Muscle of leg (tissue), 11 donors: ENCODE measurements around the gene EDA. TPM values are rescaled to one million over a fixed set of nuclear protein-coding genes. Genes with fewer than 3 reads are reported as not detected.

Experiments used
- DNase-seq: peaks from one replicate; pipeline ENCODE4 v3.0.0; 2013
- H3K27ac ChIP-seq: one replicate; pipeline ENCODE4 v1.5.1; 2013; ENCODE audit warnings: mild to moderate bottlenecking, low read length, control low read depth
- H3K27me3 ChIP-seq: one replicate; pipeline ENCODE4 v1.6.1; 2013; ENCODE audit warnings: low read length; ENCODE audit not compliant: control insufficient read depth, insufficient read depth
- H3K36me3 ChIP-seq: one replicate; pipeline ENCODE4 v1.6.1; 2013; ENCODE audit warnings: low read length; ENCODE audit not compliant: control insufficient read depth, insufficient read depth
- H3K4me1 ChIP-seq: one replicate; pipeline ENCODE4 v1.6.1; 2013; ENCODE audit warnings: low read length; ENCODE audit not compliant: control insufficient read depth, insufficient read depth
- H3K4me3 ChIP-seq: one replicate; pipeline ENCODE4 v1.5.1; 2013; ENCODE audit warnings: low read length, control low read depth
- H3K9me3 ChIP-seq: replicated peaks from 2 replicates; pipeline ENCODE4 v1.6.1; 2013; ENCODE audit warnings: low read depth, low read length; ENCODE audit not compliant: control insufficient read depth
- WGBS: methylation state at CpG from one replicate; pipeline ENCODE4 v1.1.5; 2013; ENCODE audit warnings: missing lambda C conversion rate; ENCODE audit not compliant: insufficient coverage; 5-methylcytosine and 5-hydroxymethylcytosine counted together
- polyA plus RNA-seq, 8 donors: library from polyadenylated mRNA; unstranded; fragments of 120-200 nt; gene quantifications; one replicate each; pipeline versions ENCODE4 v1.2.1 to v1.2.3, GENCODE V29; 2013; ENCODE audit warnings: inconsistent platforms in 1 of 8, low replicate concordance in 1 of 8; ENCODE audit not compliant: insufficient read length in 8 of 8, insufficient read depth in 1 of 8
- total RNA-seq: library from RNA; stranded (reverse); fragments of 120-200 nt; gene quantifications from one replicate; pipeline ENCODE4 v1.2.4, GENCODE V29; 2013

The EDA gene
- total and polyA plus RNA-seq, 9 donors, result 12.3 to 29.5 (median 23.8) TPM

GRCh38 chrX:69718102-69718501 lies 102.2 kb downstream of the EDA start:
- no peaks in the 10 kb centered on the region for H3K36me3 ChIP-seq
- DNase-seq, result no peak
- H3K27me3 ChIP-seq, result peaks cover 2% of the 10 kb centered on the region
- peaks cover 24% of the 10 kb centered on the region for H3K9me3 ChIP-seq
- H3K27ac ChIP-seq, result no peak overlapping the region
- H3K4me3 ChIP-seq, result no peak overlapping the region
- no peaks in the 10 kb centered on the region for H3K4me1 ChIP-seq
- no CpG with 5 or more reads among the region's 1 CpG for WGBS

GRCh38 chrX:69724307-69724706 lies 108.4 kb downstream of the EDA start:
- Histone ChIP-seq H3K4me3 (no peak overlapping the region), H3K36me3 (no peaks in the 10 kb centered on the region), H3K27ac (no peak overlapping the region), H3K27me3 (peaks cover 5% of the 10 kb centered on the region), H3K4me1 (no peaks in the 10 kb centered on the region), H3K9me3 (peaks cover 8% of the 10 kb centered on the region)
- DNase-seq, result no peak
- no CpG with 5 or more reads among the region's 2 CpGs for WGBS

- no peak overlapping the region for H3K4me3 ChIP-seq
- H3K9me3 ChIP-seq, result peaks cover 11% of the 10 kb centered on the region
- no peaks in the 10 kb centered on the region for H3K4me1 ChIP-seq
- no peaks in the 10 kb centered on the region for H3K27me3 ChIP-seq
- no peaks in the 10 kb centered on the region for H3K36me3 ChIP-seq
- no peak overlapping the region for H3K27ac ChIP-seq
- no peak for DNase-seq
Measured at GRCh38 chrX:69740317-69740716, 124.4 kb downstream of the EDA start.

GRCh38 chrX:69741721-69742120 lies 125.8 kb downstream of the EDA start:
- peak; percentile 52 for DNase-seq
- Histone ChIP-seq H3K9me3 (peaks cover 11% of the 10 kb centered on the region), H3K4me3 (no peak overlapping the region), H3K4me1 (no peaks in the 10 kb centered on the region), H3K27me3 (no peaks in the 10 kb centered on the region), H3K36me3 (no peaks in the 10 kb centered on the region), H3K27ac (no peak overlapping the region)

DNA sequence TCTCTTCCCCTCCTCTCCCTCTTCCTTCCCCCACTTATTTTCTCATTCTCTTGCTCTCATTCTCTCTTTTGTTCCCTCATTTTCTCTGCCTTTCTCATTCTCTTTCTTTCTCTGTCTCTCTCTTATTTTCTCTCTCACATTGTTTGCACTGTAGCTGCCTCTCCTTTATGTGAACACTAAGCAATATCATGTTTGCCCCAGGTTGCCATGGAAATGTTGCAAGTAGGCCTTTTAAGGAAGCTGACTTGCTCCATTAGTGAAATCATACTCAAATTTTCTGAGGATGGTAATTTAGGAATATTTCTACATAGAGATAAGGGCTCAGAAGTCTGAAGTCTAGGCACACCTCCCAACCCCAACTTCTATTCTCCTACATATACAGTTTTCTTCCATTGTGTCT lies 130.1 kb downstream of the EDA start:
- peaks cover 11% of the 10 kb centered on the region for H3K9me3 ChIP-seq
- H3K27me3 ChIP-seq, result no peaks in the 10 kb centered on the region
- no peak overlapping the region for H3K4me3 ChIP-seq
- H3K4me1 ChIP-seq, result no peaks in the 10 kb centered on the region
- peak; percentile 11 for DNase-seq
- H3K36me3 ChIP-seq, result no peaks in the 10 kb centered on the region
- H3K27ac ChIP-seq, result no peak overlapping the region

- no CpG with 5 or more reads among the region's 1 CpG for WGBS
- H3K27me3 ChIP-seq, result no peaks in the 10 kb centered on the region
- no peak overlapping the region for H3K27ac ChIP-seq
- H3K4me3 ChIP-seq, result no peak overlapping the region
- no peaks in the 10 kb centered on the region for H3K9me3 ChIP-seq
- H3K4me1 ChIP-seq, result no peaks in the 10 kb centered on the region
- no peaks in the 10 kb centered on the region for H3K36me3 ChIP-seq
- no peak for DNase-seq
Measured at GRCh38 chrX:69748055-69748454, 132.1 kb downstream of the EDA start.

- Histone ChIP-seq H3K4me3 (no peak overlapping the region), H3K27ac (no peak overlapping the region), H3K4me1 (no peaks in the 10 kb centered on the region), H3K36me3 (no peaks in the 10 kb centered on the region), H3K9me3 (peaks cover 9% of the 10 kb centered on the region), H3K27me3 (peaks cover 2% of the 10 kb centered on the region)
- no peak for DNase-seq
- WGBS, result no CpG with 5 or more reads among the region's 1 CpG
Measured at GRCh38 chrX:69759921-69760625, 144.2 kb downstream of the EDA start.

DNA sequence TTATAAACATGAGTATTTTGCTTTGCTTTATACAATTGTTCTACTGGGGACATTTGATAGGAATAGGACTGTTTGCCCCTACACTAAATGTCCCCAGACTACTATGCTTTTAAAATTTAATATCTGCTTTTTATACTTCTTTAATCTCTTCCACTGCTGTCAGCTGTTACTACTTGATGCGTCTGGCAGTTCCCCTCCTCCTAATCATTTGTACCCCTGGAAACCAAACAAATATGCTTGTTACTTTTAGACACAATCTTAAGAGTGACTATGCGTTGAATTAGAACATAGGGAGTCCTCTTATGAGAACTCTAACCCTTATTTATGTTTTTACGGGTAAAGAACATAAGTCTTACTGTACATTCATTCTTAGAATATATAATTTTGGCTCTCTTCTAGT lies 145.7 kb downstream of the EDA start:
- H3K4me1 ChIP-seq, result no peaks in the 10 kb centered on the region
- no peaks in the 10 kb centered on the region for H3K36me3 ChIP-seq
- WGBS, result no CpG with 5 or more reads among the region's 3 CpGs
- peaks cover 2% of the 10 kb centered on the region for H3K27me3 ChIP-seq
- H3K9me3 ChIP-seq, result peaks cover 3% of the 10 kb centered on the region
- no peak overlapping the region for H3K27ac ChIP-seq
- DNase-seq, result peak; percentile 12
- H3K4me3 ChIP-seq, result no peak overlapping the region

GRCh38 chrX:69762340-69762739 lies 146.4 kb downstream of the EDA start:
- Histone ChIP-seq H3K9me3 (peaks cover 3% of the 10 kb centered on the region), H3K27ac (no peak overlapping the region), H3K4me3 (no peak overlapping the region), H3K27me3 (peaks cover 2% of the 10 kb centered on the region), H3K4me1 (no peaks in the 10 kb centered on the region), H3K36me3 (no peaks in the 10 kb centered on the region)
- 80% methylated on average over 1 of the region's 3 CpGs for WGBS
- no peak for DNase-seq

- no peaks in the 10 kb centered on the region for H3K4me1 ChIP-seq
- no peak for DNase-seq
- no peak overlapping the region for H3K4me3 ChIP-seq
- no CpG with 5 or more reads among the region's 4 CpGs for WGBS
- no peaks in the 10 kb centered on the region for H3K36me3 ChIP-seq
- no peak overlapping the region for H3K27ac ChIP-seq
- no peaks in the 10 kb centered on the region for H3K9me3 ChIP-seq
- H3K27me3 ChIP-seq, result peaks cover 2% of the 10 kb centered on the region
Measured at GRCh38 chrX:69793260-69793935, 177.5 kb downstream of the EDA start.
